Activated T-cell treated with anti-CD3 and anti-CD28 coated beads, Interleukin-2, amount 50 U/mL, for 1 hour (primary cell): ENCODE measurements around the gene OSBPL9.
"Not testable (repeated sequence)": the region's sequence is repeated elsewhere in the genome, so short reads cannot be mapped to it uniquely, and the experiment has no call there.

ENCODE experiments used
- DNase-seq: peaks from one replicate; pipeline ENCODE4 v3.0.0-alpha.2; 2020

The OSBPL9 gene

DNA sequence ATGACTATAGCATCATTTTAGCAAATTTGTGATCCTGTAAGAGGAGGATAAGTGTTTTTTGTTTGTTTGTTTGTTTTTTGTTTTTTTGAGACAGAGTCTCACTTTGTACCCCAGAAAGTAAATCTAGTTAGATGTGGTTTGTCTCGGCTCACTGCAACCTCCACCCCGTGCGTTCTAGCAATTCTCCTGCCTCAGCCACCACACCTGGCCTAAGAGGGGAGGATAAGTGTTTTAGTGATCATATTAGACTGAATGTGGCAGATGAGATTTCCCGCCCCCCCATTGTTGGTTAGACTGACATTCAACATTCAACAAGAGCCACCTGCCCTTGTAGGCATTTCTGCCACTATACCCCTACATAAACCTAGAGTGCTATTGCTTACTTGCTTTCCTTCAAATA, 98.5 kb downstream of the OSBPL9 start:
- DNase-seq, result no peak

DNA sequence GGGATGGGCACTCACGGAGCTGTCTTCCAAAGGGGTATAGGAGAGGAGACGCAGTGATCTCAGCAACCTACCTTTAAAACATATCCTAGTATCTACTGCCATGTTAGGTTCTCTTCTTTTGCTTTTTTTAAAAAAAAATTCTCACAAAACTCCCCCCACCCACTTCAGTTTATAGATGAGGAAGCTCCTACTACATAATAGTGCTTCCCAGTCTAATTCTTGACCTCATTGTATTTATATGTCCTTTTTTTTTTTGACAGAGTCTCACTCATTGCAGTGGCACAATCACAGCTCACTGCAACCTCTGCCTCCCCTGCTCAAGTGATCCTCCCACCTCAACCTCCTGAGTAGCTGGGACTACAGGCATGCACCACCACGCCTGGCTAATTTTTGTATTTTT, 99.9 kb downstream of the OSBPL9 start:
- DNase-seq, result no peak

- no peak for DNase-seq
Observed at GRCh38 chr1:51717842-51718241, 101.0 kb downstream of the OSBPL9 start.

DNA sequence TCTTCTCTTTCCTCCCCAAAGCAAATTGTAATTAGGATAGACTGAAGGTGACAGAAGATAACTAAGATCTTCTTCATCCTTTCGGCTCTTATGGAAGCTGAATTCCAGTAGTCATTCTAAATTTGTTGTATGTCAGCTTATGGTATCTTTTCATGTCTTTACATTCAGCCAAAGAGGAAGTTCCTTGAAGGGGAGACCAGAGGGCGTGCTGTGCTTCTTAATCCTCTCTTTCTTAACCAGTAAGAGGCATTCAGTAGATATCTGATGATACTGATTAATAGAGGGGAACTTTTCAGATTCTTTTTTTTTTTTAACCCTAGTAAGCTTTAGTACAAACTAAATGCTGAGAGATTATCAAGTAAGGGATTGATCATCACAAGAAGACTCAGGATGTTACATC, 102.3 kb downstream of the OSBPL9 start:
- DNase-seq, result no peak

GRCh38 chr1:51724797-51725196, 107.9 kb downstream of the OSBPL9 start:
- no peak for DNase-seq

GRCh38 chr1:51726051-51726450, 109.2 kb downstream of the OSBPL9 start:
- no peak for DNase-seq

DNA sequence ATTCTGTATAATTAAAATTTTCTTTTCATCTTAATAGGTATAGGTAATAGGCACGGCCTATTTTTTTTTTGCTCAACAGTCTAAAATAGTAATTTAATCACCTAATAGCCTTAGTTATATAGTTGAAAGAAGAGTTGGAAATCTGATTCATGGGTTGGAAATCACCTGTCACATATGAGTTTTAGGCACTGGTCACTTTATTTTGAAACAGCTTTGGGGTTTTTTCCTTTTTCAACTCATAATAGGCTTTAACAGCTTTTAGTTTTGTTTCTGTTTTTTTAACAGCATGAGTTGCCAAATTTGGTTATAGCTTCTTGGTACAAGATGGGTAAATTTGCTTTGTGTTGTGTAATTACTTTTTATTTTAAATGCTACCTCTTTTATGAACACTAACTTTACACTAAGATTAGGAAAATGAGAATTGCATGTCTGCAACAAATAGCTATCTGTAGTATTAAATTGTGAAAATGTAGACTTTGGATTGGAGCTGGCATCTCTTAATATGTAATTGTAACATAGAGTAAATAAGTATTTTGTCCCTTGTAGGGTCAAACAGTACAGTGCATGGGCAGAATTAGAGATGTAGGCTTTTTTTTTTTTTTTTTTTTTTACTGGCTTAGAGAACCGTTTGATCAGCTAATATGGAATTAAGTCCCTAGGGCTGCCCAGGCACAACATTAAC, 109.8 kb downstream of the OSBPL9 start:
- no peak for DNase-seq

DNA sequence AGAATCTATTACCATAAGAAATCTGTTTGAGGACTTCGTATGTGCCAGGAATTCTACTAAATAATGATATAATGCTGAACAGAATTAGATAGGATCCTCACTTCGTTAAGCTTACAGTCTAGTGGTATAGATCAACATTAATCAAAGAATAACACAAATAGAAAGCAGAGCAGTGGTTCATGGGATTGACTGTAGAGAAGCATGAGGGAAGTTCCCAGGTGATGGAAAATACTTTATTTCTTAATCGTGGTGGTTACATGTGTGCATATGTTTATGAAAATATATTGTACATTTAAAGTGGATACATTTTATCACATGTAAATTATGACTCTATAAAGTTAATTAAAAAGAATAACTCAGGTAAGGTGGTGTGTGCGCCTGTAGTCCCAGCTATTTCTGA, 110.5 kb downstream of the OSBPL9 start:
- no peak for DNase-seq

DNA sequence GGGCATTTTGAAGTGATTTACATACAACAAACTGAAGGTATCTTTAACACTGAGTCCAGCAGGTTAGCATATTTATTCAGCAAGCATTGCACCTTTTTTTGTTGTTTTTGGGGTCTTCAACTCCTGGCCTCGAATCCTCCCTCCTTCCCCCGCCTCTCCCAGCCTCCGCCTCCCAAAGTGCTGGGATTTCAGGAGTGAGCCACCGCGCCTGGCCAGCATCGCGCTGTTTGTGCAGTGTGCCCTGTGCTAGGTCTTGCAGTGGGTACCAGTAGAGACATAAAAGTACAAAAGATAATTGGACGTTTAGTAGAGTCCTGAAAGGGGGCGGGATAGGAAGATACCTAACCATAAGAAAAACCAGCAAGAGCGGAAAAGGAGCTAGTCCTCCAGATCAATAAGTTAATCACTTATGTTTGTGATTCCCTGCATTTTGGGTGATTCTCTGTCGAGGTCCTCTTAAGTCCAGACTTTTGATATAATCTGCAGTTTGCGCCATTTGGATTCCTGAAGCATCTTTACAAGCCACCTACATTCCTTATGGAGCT, 111.8 kb downstream of the OSBPL9 start:
- DNase-seq, result no peak

GRCh38 chr1:51729156-51729823, 112.4 kb downstream of the OSBPL9 start:
- DNase-seq, result peak; percentile 90

- no peak for DNase-seq
Observed at GRCh38 chr1:51729824-51730301, 113.0 kb downstream of the OSBPL9 start.

- DNase-seq, result no peak
Observed at GRCh38 chr1:51731998-51732397, 115.1 kb downstream of the OSBPL9 start.

DNA sequence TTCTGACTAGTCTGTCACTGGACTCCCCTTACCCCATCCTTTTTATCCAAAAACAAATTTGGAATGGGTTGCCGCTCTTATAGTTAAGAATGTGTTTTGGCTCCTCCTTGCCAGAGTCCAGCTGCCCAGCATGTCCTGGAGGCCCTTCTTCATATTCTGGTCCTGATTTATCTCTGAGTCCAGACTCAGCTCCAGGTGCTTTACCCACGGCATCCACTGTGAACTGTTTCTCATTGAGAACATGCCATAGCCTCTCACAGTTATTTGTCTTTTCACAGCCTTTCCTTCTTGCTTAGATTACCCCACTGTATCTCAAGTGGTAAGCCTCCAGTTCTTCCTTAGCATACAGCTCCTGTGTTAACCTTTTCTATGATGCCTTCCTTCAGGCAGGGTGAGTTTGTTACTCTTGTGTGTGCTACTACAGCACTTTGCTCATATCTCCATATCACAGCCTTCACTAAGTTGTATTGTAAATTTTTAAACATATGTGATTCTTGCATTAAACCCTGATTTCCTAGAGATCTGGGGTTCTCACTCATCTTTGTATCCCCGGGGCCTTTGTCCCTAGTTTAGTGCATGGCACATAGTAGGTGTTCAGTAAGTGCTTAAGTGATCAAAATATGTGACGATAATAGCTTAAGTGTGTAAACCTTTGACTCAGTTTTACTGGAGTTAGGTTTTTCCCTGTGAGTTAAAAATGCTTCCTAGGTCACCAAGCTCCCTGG, 116.0 kb downstream of the OSBPL9 start:
- DNase-seq, result no peak

DNA sequence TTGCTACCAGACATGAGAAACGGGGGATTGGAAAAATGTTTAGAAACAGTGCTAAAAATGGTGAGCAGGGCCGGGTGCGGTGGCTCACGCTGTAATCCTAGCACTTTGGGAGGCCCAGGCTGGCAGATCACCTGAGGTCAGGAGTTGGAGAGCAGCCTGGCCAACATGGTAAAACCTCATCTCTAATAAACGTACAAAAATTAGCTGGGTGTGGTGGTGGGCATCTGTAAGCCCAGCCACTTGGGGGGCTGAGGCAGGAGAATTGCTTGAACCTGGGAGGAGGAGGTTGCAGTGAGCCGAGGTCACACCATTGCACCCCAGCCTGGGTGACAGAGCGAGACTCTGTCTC, 116.5 kb downstream of the OSBPL9 start:
- DNase-seq, result not testable (repeated sequence)

- no peak for DNase-seq
Observed at GRCh38 chr1:51733793-51734522, 117.1 kb downstream of the OSBPL9 start.

DNA sequence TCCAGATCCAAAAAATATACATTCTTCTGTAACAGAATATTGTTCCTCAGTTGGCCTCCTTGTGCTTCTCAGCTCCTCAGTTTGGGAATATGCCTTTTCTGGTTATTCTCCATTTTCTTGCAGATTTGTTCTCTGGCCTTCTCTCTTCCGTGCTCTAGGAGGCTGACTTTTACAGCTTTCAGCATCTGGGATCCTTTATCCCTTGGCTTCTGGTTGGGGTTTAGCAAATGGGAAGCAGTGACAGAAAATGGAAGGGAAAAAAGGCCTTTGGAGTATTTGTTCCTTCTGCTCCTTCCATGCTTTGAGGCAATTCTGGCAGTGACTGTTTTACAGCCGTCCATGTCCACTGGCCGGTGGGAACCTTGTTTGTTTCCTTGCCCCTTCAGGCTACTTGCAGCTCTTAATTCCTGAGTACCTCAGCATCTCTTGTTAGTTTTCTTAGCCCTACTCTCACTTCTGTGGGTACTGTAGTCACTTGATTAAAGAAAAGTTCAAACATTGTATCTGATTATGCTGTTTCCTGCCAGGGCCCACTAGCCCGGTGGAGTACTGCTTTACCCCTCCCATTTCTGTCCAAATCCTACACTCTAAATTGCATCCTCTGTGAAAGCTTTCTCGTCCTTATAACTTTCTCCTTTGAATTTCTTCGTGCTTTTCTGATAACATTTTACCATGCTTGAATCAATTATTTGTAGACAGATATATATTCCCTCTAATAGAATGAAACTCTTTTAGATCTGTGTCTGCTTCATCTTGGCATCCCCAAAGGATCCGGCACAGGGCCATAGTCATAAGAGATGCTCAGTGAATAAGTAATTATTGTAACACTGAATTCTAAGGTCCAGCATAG, 118.2 kb downstream of the OSBPL9 start:
- no peak for DNase-seq

DNA sequence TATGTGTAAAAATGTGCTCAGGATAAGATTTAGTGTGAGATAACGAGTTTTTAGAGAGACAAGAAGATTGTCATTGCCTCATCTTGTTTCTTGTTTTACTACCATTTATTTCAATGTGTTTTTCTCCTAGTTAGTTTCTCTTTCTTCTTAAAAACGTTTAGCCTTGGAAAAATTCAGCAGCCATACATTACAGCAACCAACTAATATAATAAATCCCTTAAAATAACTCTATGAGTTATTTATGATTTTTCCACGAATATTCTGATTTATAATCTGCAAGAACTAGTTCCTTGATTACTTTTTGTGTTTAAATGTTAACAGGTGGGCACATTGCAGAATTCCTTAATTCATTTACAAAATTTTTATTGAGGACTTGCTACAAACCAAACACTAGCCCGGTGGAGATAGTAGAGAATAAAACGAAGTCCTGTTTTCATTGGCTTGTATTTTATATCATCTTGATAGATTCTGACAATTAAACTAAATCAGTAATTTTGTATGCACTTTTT, 118.9 kb downstream of the OSBPL9 start:
- DNase-seq, result no peak

DNA sequence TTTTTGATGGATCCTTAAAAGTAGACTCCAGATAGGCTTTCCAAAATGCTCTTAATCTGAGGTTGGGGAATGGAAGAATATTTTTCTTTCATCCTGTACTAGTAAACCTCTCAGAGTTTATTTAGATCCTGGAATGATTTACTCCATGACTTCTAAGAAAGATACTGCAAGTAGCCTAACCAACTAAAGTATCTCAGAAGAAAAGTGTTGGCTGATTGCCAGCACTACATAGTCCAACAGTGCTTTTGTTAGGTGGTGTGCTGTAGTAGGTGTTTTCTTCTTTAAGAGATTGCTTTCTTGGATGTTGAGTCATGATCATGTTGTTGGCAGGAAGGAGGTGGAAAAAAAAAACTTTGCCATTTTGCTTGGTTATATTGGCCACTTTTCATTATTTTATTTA, 119.8 kb downstream of the OSBPL9 start:
- DNase-seq, result no peak

DNA sequence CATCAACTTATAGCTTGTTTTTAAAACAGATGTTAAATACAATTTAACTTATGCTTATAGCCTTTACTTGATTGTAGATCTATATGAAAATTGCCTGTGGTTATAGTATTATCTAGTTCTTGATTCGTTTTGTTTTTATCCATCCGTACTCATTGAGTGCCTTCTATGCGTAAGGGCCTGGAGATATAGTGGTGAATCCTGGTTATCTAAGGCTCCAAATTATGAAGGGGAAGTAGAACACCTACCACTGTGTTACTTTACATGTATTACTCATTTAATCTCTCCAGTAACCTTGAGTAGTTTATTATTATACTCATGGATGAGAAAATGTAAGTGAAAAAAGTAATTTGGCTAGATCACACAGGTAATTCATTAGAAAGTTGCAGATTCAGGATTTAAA, 121.8 kb downstream of the OSBPL9 start:
- no peak for DNase-seq

- no peak for DNase-seq
Observed at GRCh38 chr1:51740652-51741051, 123.8 kb downstream of the OSBPL9 start.

GRCh38 chr1:51741121-51741681, 124.3 kb downstream of the OSBPL9 start:
- no peak for DNase-seq
